HepG2 (cell line): Measurements from ENCODE around the gene KRTAP10-2. TPM values are rescaled to one million over a fixed set of nuclear protein-coding genes. Genes with fewer than 3 reads are reported as not detected.

ENCODE experiments used
- ATAC-seq: fragments of 200-7000 bp; cut with Tn5 transposase; 3 replicates; pipeline ENCODE4 v1.9.1; 2020; ENCODE audit warnings: mild to moderate bottlenecking, moderate library complexity
- BruUV-seq: library from RNA; stranded (reverse); fragments of 400-500 nt; replicated peaks from 2 replicates; lab custom pipeline; 2021; lab: Mats Ljungman, UMichigan
- CTCF ChIA-PET: fragments of 300-600 bp; formaldehyde crosslinking; extraction: SDS; loops from one replicate; lab custom pipeline; 2021; ENCODE audit warnings: low total read pairs, inconsistent platforms, low intra/inter-chr PET ratio; lab: Yijun Ruan, JAX
- POLR2A ChIA-PET: fragments of 350-600 bp; sonication (Branson Sonifier 250); formaldehyde crosslinking; loops from one replicate; lab custom pipeline; 2020; ENCODE audit warnings: antibody characterized with exemption, inconsistent platforms; lab: Yijun Ruan, JAX
- DNase-seq: peaks from one replicate; pipeline ENCODE4 v3.0.0-alpha.2; 2015; ENCODE audit warnings: low spot score
- FAIRE-seq: peaks from 3 replicates; lab custom pipeline; 2011; peaks lifted over from hg19 to GRCh38; lab: Jason Lieb, UNC
- H2AFZ ChIP-seq: one replicate; pipeline ENCODE4 v1.6.1; 2011; ENCODE audit warnings: low read length, inconsistent platforms
- H3K27ac ChIP-seq: fragments of 300-600 bp; 3 replicates; pipeline ENCODE4 v1.8.0; 2011; ENCODE audit warnings: mixed run types, mild to moderate bottlenecking, mixed read lengths, low read length, inconsistent platforms; ENCODE audit not compliant: insufficient read depth; ENCODE audit errors: extremely low read length
- H3K27me3 ChIP-seq, 2 experiments: fragments of 200-600 bp in 1 of 2; 2 replicates in 1 of 2; 3 replicates in 1 of 2; pipeline versions ENCODE4 v1.6.0 to v1.8.0; 2011; ENCODE audit warnings: low read length in 2 of 2, mild to moderate bottlenecking in 2 of 2, moderate library complexity in 2 of 2, inconsistent platforms in 1 of 2; ENCODE audit not compliant: insufficient read depth in 2 of 2, control insufficient read depth in 1 of 2
- H3K36me3 ChIP-seq, 2 experiments: fragments of 200-600 bp in 1 of 2; replicated peaks in 1 of 2; 2 replicates in 1 of 2; 3 replicates in 1 of 2; pipeline versions ENCODE4 v1.5.1 to v1.8.0; 2011; ENCODE audit warnings: low read length in 2 of 2, inconsistent platforms in 1 of 2; ENCODE audit not compliant: insufficient read depth in 2 of 2, control insufficient read depth in 1 of 2
- H3K4me1 ChIP-seq: 2 replicates; pipeline ENCODE4 v1.5.1; 2012; ENCODE audit warnings: low read length, inconsistent platforms; ENCODE audit not compliant: insufficient read depth
- H3K4me2 ChIP-seq: 2 replicates; pipeline ENCODE4 v1.6.0; 2011; ENCODE audit warnings: low read depth, low read length, inconsistent platforms
- H3K4me3 ChIP-seq, 3 experiments: fragments of 200-600 bp in 1 of 3; sonication (generic), shearing (Covaris generic) in 1 of 3; replicated peaks in 1 of 3; 2 replicates each; pipeline ENCODE4 v1.5.1; 2011 to 2016; ENCODE audit warnings: low read length in 3 of 3, inconsistent platforms in 2 of 3, low read depth in 2 of 3, mild to moderate bottlenecking in 2 of 3, control low read depth in 1 of 3, mixed read lengths in 1 of 3; ENCODE audit not compliant: insufficient read depth in 1 of 3
- H3K79me2 ChIP-seq: one replicate; pipeline ENCODE4 v1.6.1; 2011; ENCODE audit warnings: low read length, inconsistent platforms; ENCODE audit not compliant: insufficient read depth
- H3K9ac ChIP-seq: 2 replicates; pipeline ENCODE4 v1.6.0; 2011; ENCODE audit warnings: mild to moderate bottlenecking, low read depth, low read length, inconsistent platforms; ENCODE audit not compliant: insufficient read depth
- H3K9me3 ChIP-seq: 2 replicates; pipeline ENCODE4 v1.5.1; 2012; ENCODE audit warnings: mild to moderate bottlenecking, low read length
- H4K20me1 ChIP-seq: 2 replicates; pipeline ENCODE4 v1.6.0; 2011; ENCODE audit warnings: inconsistent platforms, mild to moderate bottlenecking, low read length, moderate library complexity; ENCODE audit not compliant: insufficient read depth
- AGO2 ChIP-seq: fragments of 200-400 bp; formaldehyde crosslinking; optimal IDR thresholded peaks from 2 replicates; pipeline ENCODE3; 2017; ENCODE audit warnings: mild to moderate bottlenecking, low read depth, low read length, moderate library complexity
- BCL6 ChIP-seq: IDR thresholded peaks from 2 replicates; pipeline ENCODE4 v1.6.1; 2016; ENCODE audit warnings: missing genetic modification reagents, missing compliant biosample characterization
- GLI4 ChIP-seq: sonication (generic); formaldehyde crosslinking; IDR thresholded peaks from 2 replicates; pipeline ENCODE4 v1.5.1; 2020; ENCODE audit warnings: missing genetic modification reagents, mild to moderate bottlenecking, moderate library complexity, borderline replicate concordance
- KLF13 ChIP-seq: sonication (generic); formaldehyde crosslinking; IDR thresholded peaks from 2 replicates; pipeline ENCODE4 v1.4.0; 2020; ENCODE audit warnings: mild to moderate bottlenecking, missing genetic modification reagents
- NFIC ChIP-seq: IDR thresholded peaks from 2 replicates; pipeline ENCODE4 v1.6.1; 2012; ENCODE audit warnings: mild to moderate bottlenecking, low read length, inconsistent platforms
- ZNF33A ChIP-seq: sonication (generic); formaldehyde crosslinking; IDR thresholded peaks from 2 replicates; pipeline ENCODE4 v1.5.1; 2020; ENCODE audit warnings: missing genetic modification reagents, mild to moderate bottlenecking, moderate library complexity, borderline replicate concordance
- ZNF343 ChIP-seq: sonication (generic); formaldehyde crosslinking; IDR thresholded peaks from 2 replicates; pipeline ENCODE4 v1.4.0; 2020; ENCODE audit warnings: mild to moderate bottlenecking, missing genetic modification reagents
- WGBS: methylation state at CpG from one replicate; pipeline ENCODE4 v1.1.6; 2017; ENCODE audit warnings: low lambda C conversion rate; 5-methylcytosine and 5-hydroxymethylcytosine counted together
- in situ Hi-C: cut with HindIII; loops from 2 replicates; pipeline ENCODE4 v1.10.0; 2017; ENCODE audit warnings: low pct_unique_long_range_greater_than_20kb; ENCODE audit not compliant: extremely low pct_ligation_motif_present
- intact Hi-C: fragments of 100-400 bp; cut with micrococcal nuclease; formaldehyde crosslinking; loops from one replicate; pipeline ENCODE4 v1.10.0; 2022; ENCODE audit not compliant: unreplicated experiment
- polyA plus RNA-seq, 8 experiments: library from polyadenylated mRNA; depleted of rRNA in 3 of 8; stranded (reverse) in 7 of 8; unstranded in 1 of 8; fragments of >200 nt; fragmentation: Illumina TruSeq in 4 of 8; extraction: Trizol in 4 of 8; gene quantifications; 2 replicates each; pipeline versions ENCODE4 v1.2.1 to v1.2.3, GENCODE V29; 2011 to 2016; ENCODE audit warnings: low read depth in 4 of 8, missing spikeins in 1 of 8, mixed read lengths in 1 of 8; ENCODE audit not compliant: insufficient read depth in 1 of 8
- total RNA-seq, 5 experiments: library from RNA; depleted of rRNA; stranded (reverse); fragments of >200 nt; fragmentation: Illumina TruSeq; extraction: Trizol; gene quantifications; 2 replicates each; pipeline ENCODE4 v1.2.3, GENCODE V29; 2016; ENCODE audit warnings: low read depth in 1 of 5
- TF ChIP-seq, protein P1 (sequence below): sonication (generic); formaldehyde crosslinking; IDR thresholded peaks from 2 replicates; pipeline ENCODE4 v1.5.0; 2020; ENCODE audit warnings: missing genetic modification reagents
- TF ChIP-seq, protein P2 (sequence below), 2 experiments: sonication (generic) in 1 of 2; formaldehyde crosslinking in 1 of 2; IDR thresholded peaks; 2 replicates each; pipeline versions ENCODE4 v1.4.0 to v1.6.1; 2018 to 2020; ENCODE audit warnings: missing genetic modification reagents in 2 of 2, borderline replicate concordance in 1 of 2, low read depth in 1 of 2, mild to moderate bottlenecking in 1 of 2, missing biosample characterization in 1 of 2
- TF ChIP-seq, protein P3 (sequence below): IDR thresholded peaks from 2 replicates; pipeline ENCODE4 v1.6.1; 2016; ENCODE audit warnings: low read depth, missing genetic modification reagents, missing compliant biosample characterization
- TF ChIP-seq, protein P4 (sequence below): sonication (generic); formaldehyde crosslinking; IDR thresholded peaks from 2 replicates; pipeline ENCODE4 v1.4.0; 2020; ENCODE audit warnings: missing genetic modification reagents, mild to moderate bottlenecking, borderline replicate concordance

The KRTAP10-2 gene
- total and polyA plus RNA-seq, 2 of the 13 experiments (the other 11 are each of a cell fraction or from before 2014, with no cell fraction given), result not detected

DNA sequence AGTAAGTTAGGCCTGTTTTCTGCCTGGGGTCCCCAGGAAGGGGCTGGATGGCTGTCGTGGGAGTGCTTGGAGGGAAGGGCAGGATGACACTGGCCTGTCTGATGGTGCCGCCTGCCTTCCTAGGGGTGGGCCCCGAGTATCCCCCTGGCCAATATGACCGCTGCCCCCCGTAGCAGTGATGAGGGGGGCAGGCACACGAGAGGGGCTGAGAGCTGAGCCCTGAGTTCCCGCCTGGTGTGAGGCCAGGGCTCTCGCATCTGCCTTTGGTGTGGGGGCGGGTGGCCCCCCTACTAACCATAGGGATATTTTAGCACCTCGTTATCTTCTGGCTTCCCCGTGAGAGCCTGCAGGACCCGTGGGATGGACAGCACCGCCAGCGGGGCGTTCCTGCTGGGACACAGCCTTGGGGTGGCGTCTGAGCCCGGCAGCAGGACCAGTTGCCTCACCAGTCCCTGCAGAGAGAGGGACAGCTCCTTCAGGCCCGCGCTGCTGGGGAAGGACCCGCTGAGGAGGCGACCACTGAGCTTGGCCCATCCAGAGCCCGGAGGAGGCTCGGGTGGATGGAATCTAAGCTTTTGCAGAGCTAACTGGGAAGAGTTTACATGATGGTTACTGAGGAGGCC is 21.7 kb downstream of the KRTAP10-2 start:
- CTCF ChIA-PET, result no interaction called here
- intact Hi-C loops, result no loop called here
- H3K9ac ChIP-seq, result no peak overlapping the region
- DNase-seq, result no peak
- no peaks in the 10 kb centered on the region for H3K36me3 ChIP-seq
- ATAC-seq, result no peak
- no peak overlapping the region for H3K27ac ChIP-seq
- no peaks in the 10 kb centered on the region for H3K9me3 ChIP-seq
- no peak for TF ChIP-seq GLI4 (CRISPR knock-in tag)
- no peak for TF ChIP-seq ZNF33A (CRISPR knock-in tag)
- no peak for TF ChIP-seq KLF13
- TF ChIP-seq, protein P1, sequence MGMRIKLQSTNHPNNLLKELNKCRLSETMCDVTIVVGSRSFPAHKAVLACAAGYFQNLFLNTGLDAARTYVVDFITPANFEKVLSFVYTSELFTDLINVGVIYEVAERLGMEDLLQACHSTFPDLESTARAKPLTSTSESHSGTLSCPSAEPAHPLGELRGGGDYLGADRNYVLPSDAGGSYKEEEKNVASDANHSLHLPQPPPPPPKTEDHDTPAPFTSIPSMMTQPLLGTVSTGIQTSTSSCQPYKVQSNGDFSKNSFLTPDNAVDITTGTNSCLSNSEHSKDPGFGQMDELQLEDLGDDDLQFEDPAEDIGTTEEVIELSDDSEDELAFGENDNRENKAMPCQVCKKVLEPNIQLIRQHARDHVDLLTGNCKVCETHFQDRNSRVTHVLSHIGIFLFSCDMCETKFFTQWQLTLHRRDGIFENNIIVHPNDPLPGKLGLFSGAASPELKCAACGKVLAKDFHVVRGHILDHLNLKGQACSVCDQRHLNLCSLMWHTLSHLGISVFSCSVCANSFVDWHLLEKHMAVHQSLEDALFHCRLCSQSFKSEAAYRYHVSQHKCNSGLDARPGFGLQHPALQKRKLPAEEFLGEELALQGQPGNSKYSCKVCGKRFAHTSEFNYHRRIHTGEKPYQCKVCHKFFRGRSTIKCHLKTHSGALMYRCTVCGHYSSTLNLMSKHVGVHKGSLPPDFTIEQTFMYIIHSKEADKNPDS, result no peak
- TF ChIP-seq, protein P2, sequence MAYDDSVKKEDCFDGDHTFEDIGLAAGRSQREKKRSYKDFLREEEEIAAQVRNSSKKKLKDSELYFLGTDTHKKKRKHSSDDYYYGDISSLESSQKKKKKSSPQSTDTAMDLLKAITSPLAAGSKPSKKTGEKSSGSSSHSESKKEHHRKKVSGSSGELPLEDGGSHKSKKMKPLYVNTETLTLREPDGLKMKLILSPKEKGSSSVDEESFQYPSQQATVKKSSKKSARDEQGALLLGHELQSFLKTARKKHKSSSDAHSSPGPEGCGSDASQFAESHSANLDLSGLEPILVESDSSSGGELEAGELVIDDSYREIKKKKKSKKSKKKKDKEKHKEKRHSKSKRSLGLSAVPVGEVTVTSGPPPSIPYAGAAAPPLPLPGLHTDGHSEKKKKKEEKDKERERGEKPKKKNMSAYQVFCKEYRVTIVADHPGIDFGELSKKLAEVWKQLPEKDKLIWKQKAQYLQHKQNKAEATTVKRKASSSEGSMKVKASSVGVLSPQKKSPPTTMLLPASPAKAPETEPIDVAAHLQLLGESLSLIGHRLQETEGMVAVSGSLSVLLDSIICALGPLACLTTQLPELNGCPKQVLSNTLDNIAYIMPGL (CRISPR knock-in tag; IDR thresholded peaks at IDR 0.05; ENCODE audit: borderline replicate concordance in 1 of 2, low read depth in 1 of 2), result no peak
- no peak for TF ChIP-seq NFIC
- TF ChIP-seq AGO2, result no peak
- TF ChIP-seq ZNF343, result no peak
- TF ChIP-seq, protein P3, sequence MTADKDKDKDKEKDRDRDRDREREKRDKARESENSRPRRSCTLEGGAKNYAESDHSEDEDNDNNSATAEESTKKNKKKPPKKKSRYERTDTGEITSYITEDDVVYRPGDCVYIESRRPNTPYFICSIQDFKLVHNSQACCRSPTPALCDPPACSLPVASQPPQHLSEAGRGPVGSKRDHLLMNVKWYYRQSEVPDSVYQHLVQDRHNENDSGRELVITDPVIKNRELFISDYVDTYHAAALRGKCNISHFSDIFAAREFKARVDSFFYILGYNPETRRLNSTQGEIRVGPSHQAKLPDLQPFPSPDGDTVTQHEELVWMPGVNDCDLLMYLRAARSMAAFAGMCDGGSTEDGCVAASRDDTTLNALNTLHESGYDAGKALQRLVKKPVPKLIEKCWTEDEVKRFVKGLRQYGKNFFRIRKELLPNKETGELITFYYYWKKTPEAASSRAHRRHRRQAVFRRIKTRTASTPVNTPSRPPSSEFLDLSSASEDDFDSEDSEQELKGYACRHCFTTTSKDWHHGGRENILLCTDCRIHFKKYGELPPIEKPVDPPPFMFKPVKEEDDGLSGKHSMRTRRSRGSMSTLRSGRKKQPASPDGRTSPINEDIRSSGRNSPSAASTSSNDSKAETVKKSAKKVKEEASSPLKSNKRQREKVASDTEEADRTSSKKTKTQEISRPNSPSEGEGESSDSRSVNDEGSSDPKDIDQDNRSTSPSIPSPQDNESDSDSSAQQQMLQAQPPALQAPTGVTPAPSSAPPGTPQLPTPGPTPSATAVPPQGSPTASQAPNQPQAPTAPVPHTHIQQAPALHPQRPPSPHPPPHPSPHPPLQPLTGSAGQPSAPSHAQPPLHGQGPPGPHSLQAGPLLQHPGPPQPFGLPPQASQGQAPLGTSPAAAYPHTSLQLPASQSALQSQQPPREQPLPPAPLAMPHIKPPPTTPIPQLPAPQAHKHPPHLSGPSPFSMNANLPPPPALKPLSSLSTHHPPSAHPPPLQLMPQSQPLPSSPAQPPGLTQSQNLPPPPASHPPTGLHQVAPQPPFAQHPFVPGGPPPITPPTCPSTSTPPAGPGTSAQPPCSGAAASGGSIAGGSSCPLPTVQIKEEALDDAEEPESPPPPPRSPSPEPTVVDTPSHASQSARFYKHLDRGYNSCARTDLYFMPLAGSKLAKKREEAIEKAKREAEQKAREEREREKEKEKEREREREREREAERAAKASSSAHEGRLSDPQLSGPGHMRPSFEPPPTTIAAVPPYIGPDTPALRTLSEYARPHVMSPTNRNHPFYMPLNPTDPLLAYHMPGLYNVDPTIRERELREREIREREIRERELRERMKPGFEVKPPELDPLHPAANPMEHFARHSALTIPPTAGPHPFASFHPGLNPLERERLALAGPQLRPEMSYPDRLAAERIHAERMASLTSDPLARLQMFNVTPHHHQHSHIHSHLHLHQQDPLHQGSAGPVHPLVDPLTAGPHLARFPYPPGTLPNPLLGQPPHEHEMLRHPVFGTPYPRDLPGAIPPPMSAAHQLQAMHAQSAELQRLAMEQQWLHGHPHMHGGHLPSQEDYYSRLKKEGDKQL (CRISPR knock-in tag), result no peak
- no peak for TF ChIP-seq BCL6 (CRISPR knock-in tag)
- TF ChIP-seq, protein P4, sequence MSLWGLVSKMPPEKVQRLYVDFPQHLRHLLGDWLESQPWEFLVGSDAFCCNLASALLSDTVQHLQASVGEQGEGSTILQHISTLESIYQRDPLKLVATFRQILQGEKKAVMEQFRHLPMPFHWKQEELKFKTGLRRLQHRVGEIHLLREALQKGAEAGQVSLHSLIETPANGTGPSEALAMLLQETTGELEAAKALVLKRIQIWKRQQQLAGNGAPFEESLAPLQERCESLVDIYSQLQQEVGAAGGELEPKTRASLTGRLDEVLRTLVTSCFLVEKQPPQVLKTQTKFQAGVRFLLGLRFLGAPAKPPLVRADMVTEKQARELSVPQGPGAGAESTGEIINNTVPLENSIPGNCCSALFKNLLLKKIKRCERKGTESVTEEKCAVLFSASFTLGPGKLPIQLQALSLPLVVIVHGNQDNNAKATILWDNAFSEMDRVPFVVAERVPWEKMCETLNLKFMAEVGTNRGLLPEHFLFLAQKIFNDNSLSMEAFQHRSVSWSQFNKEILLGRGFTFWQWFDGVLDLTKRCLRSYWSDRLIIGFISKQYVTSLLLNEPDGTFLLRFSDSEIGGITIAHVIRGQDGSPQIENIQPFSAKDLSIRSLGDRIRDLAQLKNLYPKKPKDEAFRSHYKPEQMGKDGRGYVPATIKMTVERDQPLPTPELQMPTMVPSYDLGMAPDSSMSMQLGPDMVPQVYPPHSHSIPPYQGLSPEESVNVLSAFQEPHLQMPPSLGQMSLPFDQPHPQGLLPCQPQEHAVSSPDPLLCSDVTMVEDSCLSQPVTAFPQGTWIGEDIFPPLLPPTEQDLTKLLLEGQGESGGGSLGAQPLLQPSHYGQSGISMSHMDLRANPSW, result no peak
- TF ChIP-seq, all 625 proteins: peak for 0
- POLR2A ChIA-PET, result no interaction called here
- no TSS peak for BruUV-seq
- Histone ChIP-seq H3K79me2 (no peaks in the 10 kb centered on the region), H3K4me1 (peaks cover 21% of the 10 kb centered on the region), H2AFZ (no peak overlapping the region), H4K20me1 (no peaks in the 10 kb centered on the region), H3K27me3 (peaks cover 0 to 14% of the 10 kb centered on the region in 2 experiments; a peak in 2 of 5 replicates), H3K4me2 (no peak overlapping the region), H3K4me3 (no peak overlapping the region)
- in situ Hi-C loops, result no loop called here
- no peak for FAIRE-seq
- 32% methylated on average over 10 of the region's 23 CpGs for WGBS
